HL-60 (cell line): ENCODE measurements around the gene ARL6IP1.
"Not testable (repeated sequence)": the region's sequence is repeated elsewhere in the genome, so short reads cannot be mapped to it uniquely, and the experiment has no call there.

ENCODE experiments used
- GABPA ChIP-seq: IDR thresholded peaks from 2 replicates; pipeline ENCODE4 v1.6.1; 2012; ENCODE audit warnings: low read depth
- POLR2AphosphoS5 ChIP-seq: IDR thresholded peaks from 2 replicates; pipeline ENCODE4 v1.6.1; 2012; ENCODE audit warnings: low read depth
- REST ChIP-seq: IDR thresholded peaks from 2 replicates; pipeline ENCODE4 v1.6.1; 2012; ENCODE audit warnings: low read depth; ENCODE audit not compliant: insufficient replicate concordance
- SPI1 ChIP-seq: IDR thresholded peaks from 2 replicates; pipeline ENCODE4 v1.6.1; 2012; ENCODE audit warnings: low read depth, mild to moderate bottlenecking, borderline replicate concordance
- TF ChIP-seq, protein P1 (sequence below): IDR thresholded peaks from one replicate; pipeline ENCODE4 v1.5.1; 2011; ENCODE audit warnings: low read length, control low read depth, inconsistent platforms; ENCODE audit not compliant: insufficient read depth

GRCh38 chr16:18772171-18772570 lies 29.2 kb downstream of the ARL6IP1 start:
- TF ChIP-seq, protein P1, sequence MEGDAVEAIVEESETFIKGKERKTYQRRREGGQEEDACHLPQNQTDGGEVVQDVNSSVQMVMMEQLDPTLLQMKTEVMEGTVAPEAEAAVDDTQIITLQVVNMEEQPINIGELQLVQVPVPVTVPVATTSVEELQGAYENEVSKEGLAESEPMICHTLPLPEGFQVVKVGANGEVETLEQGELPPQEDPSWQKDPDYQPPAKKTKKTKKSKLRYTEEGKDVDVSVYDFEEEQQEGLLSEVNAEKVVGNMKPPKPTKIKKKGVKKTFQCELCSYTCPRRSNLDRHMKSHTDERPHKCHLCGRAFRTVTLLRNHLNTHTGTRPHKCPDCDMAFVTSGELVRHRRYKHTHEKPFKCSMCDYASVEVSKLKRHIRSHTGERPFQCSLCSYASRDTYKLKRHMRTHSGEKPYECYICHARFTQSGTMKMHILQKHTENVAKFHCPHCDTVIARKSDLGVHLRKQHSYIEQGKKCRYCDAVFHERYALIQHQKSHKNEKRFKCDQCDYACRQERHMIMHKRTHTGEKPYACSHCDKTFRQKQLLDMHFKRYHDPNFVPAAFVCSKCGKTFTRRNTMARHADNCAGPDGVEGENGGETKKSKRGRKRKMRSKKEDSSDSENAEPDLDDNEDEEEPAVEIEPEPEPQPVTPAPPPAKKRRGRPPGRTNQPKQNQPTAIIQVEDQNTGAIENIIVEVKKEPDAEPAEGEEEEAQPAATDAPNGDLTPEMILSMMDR: not testable (repeated sequence)
- TF ChIP-seq GABPA, REST, SPI1, POLR2AphosphoS5: not testable (repeated sequence)
